ENCODE measurements around the gene PATJ. TPM values are rescaled to one million over a fixed set of nuclear protein-coding genes. Genes with fewer than 3 reads are reported as not detected.

PATJ gene
- total and polyA plus RNA-seq, 2 of the 13 experiments (the other 11 are each of a cell fraction or from before 2014, with no cell fraction given): 6.2 to 16.8 TPM

GRCh38 chr1:61961009-61961408, 218.7 kb downstream of the PATJ start:
- no TSS peak for BruUV-seq (replicated peaks)
- WGBS (ENCODE audit: low lambda C conversion rate): 76% methylated on average over 3 of the region's 3 CpGs
- intact Hi-C loops (cut with micrococcal nuclease; ENCODE audit: unreplicated experiment): no loop called here
- Histone ChIP-seq H2AFZ (ENCODE audit: low read length) (no peak overlapping the region), H3K9ac (ENCODE audit: insufficient read depth, low read depth, low read length) (no peak overlapping the region), H3K4me2 (ENCODE audit: low read depth, low read length) (no peak overlapping the region), H3K27ac (ENCODE audit: extremely low read length, insufficient read depth, low read length) (no peak overlapping the region), H3K9me3 (ENCODE audit: low read length) (no peaks in the 10 kb centered on the region), H4K20me1 (ENCODE audit: insufficient read depth, low read length) (no peaks in the 10 kb centered on the region), H3K36me3 (replicated peaks in 1 of 2; ENCODE audit: control insufficient read depth in 1 of 2, insufficient read depth in 2 of 2, low read length in 2 of 2) (no peaks in the 10 kb centered on the region), H3K27me3 (ENCODE audit: control insufficient read depth in 1 of 2, insufficient read depth in 2 of 2, low read length in 2 of 2) (no peaks in the 10 kb centered on the region), H3K4me1 (ENCODE audit: insufficient read depth, low read length) (no peaks in the 10 kb centered on the region), H3K79me2 (ENCODE audit: insufficient read depth, low read length) (no peaks in the 10 kb centered on the region), H3K4me3 (replicated peaks in 1 of 3; ENCODE audit: insufficient read depth in 1 of 3, low read depth in 2 of 3, low read length in 3 of 3) (no peak overlapping the region)
- POLR2A ChIA-PET: no interaction called here
- in situ Hi-C loops (cut with HindIII; ENCODE audit: extremely low pct_ligation_motif_present, low pct_unique_long_range_greater_than_20kb): no loop called here
- TF ChIP-seq U2AF1 (optimal IDR thresholded peaks at IDR 0.05; ENCODE audit: low read depth, low read length): no peak
- TF ChIP-seq ZZZ3 (CRISPR knock-in tag; IDR thresholded peaks at IDR 0.05; ENCODE audit: borderline replicate concordance): no peak
- no peak for TF ChIP-seq ZNF354B (CRISPR knock-in tag; IDR thresholded peaks at IDR 0.05)
- no peak for TF ChIP-seq ZNF781 (CRISPR knock-in tag; IDR thresholded peaks at IDR 0.05; ENCODE audit: borderline replicate concordance, not compliant biosample characterization)
- TF ChIP-seq, protein P1, sequence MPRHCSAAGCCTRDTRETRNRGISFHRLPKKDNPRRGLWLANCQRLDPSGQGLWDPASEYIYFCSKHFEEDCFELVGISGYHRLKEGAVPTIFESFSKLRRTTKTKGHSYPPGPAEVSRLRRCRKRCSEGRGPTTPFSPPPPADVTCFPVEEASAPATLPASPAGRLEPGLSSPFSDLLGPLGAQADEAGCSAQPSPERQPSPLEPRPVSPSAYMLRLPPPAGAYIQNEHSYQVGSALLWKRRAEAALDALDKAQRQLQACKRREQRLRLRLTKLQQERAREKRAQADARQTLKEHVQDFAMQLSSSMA (CRISPR knock-in tag; IDR thresholded peaks at IDR 0.05): no peak
- TF ChIP-seq TAF1 (CRISPR knock-in tag; IDR thresholded peaks at IDR 0.05): no peak
- no peak for TF ChIP-seq HMG20A (CRISPR knock-in tag; IDR thresholded peaks at IDR 0.05; ENCODE audit: borderline replicate concordance)
- no peak for TF ChIP-seq ZFP36L1 (CRISPR knock-in tag; IDR thresholded peaks at IDR 0.05)
- no peak for TF ChIP-seq PLRG1 (conservative IDR thresholded peaks at IDR 0.05)
- no peak for TF ChIP-seq SPEN (CRISPR knock-in tag; IDR thresholded peaks at IDR 0.05; ENCODE audit: low read depth)
- TF ChIP-seq MIER2 (CRISPR knock-in tag; IDR thresholded peaks at IDR 0.05): no peak
- no peak for TF ChIP-seq ZNF17 (CRISPR knock-in tag; IDR thresholded peaks at IDR 0.05)
- TF ChIP-seq ZNF558 (CRISPR knock-in tag; IDR thresholded peaks at IDR 0.05; ENCODE audit: borderline replicate concordance): no peak
- no peak for TF ChIP-seq MAFF (IDR thresholded peaks at IDR 0.05; ENCODE audit: low read depth, low read length)
- DNase-seq (ENCODE audit: low spot score) (peak; percentile 58), FAIRE-seq (no peak), ATAC-seq (no peak)
- CTCF ChIA-PET (ENCODE audit: low intra/inter-chr PET ratio, low total read pairs): no interaction called here
